ENCODE measurements around the gene ZYG11A. TPM values are rescaled to one million over a fixed set of nuclear protein-coding genes. Genes with fewer than 3 reads are reported as not detected.

ZYG11A gene
- total and polyA plus RNA-seq, 2 of the 13 experiments (the other 11 are each of a cell fraction or from before 2014, with no cell fraction given): not detected

DNA sequence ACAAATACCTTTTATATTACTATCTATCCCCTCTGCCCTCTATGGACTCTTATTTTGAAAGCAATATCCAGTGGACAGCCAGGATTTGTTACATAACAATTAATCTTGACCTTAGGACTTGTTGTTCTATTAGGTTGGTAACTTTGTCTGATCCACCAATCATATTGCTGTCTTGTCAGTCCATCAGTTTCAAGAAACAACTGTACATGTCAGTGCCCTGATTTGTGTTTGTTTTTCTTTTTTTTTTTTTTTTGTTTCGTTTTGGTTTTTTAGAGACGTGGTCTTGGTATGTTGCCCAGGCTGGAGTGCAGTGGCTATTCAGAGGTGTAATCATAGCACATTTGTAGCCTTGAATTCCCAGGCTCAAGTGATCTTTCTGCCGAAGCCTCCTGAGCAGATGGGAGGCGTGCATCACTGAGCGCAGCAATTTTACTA, 83.0 kb downstream of the ZYG11A start (continued):
- TF ChIP-seq, protein P1, sequence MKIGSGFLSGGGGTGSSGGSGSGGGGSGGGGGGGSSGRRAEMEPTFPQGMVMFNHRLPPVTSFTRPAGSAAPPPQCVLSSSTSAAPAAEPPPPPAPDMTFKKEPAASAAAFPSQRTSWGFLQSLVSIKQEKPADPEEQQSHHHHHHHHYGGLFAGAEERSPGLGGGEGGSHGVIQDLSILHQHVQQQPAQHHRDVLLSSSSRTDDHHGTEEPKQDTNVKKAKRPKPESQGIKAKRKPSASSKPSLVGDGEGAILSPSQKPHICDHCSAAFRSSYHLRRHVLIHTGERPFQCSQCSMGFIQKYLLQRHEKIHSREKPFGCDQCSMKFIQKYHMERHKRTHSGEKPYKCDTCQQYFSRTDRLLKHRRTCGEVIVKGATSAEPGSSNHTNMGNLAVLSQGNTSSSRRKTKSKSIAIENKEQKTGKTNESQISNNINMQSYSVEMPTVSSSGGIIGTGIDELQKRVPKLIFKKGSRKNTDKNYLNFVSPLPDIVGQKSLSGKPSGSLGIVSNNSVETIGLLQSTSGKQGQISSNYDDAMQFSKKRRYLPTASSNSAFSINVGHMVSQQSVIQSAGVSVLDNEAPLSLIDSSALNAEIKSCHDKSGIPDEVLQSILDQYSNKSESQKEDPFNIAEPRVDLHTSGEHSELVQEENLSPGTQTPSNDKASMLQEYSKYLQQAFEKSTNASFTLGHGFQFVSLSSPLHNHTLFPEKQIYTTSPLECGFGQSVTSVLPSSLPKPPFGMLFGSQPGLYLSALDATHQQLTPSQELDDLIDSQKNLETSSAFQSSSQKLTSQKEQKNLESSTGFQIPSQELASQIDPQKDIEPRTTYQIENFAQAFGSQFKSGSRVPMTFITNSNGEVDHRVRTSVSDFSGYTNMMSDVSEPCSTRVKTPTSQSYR (CRISPR knock-in tag; IDR thresholded peaks at IDR 0.05; ENCODE audit: borderline replicate concordance): no peak
- TF ChIP-seq ZFP36 (IDR thresholded peaks at IDR 0.05; ENCODE audit: borderline replicate concordance, low read depth, low read length, partially characterized antibody) (no peak), ZBTB38 (CRISPR knock-in tag; IDR thresholded peaks at IDR 0.05) (no peak), ZNF577 (CRISPR knock-in tag; IDR thresholded peaks at IDR 0.05; ENCODE audit: borderline replicate concordance, low read depth) (no peak), FOXM1 (CRISPR knock-in tag; IDR thresholded peaks at IDR 0.05) (no peak), ZBTB7B (CRISPR knock-in tag; IDR thresholded peaks at IDR 0.05) (no peak), AKAP8 (CRISPR knock-in tag; IDR thresholded peaks at IDR 0.05) (no peak), YY1 (IDR thresholded peaks at IDR 0.05; ENCODE audit: insufficient read depth, insufficient replicate concordance, low read depth, low read length) (no peak), SP5 (CRISPR knock-in tag; IDR thresholded peaks at IDR 0.05; ENCODE audit: borderline replicate concordance, low read depth) (no peak), ZNF468 (CRISPR knock-in tag; IDR thresholded peaks at IDR 0.05) (no peak), HIVEP1 (CRISPR knock-in tag; IDR thresholded peaks at IDR 0.05) (no peak), SMYD3 (CRISPR knock-in tag; IDR thresholded peaks at IDR 0.05) (no peak)
- TF ChIP-seq, protein P2, sequence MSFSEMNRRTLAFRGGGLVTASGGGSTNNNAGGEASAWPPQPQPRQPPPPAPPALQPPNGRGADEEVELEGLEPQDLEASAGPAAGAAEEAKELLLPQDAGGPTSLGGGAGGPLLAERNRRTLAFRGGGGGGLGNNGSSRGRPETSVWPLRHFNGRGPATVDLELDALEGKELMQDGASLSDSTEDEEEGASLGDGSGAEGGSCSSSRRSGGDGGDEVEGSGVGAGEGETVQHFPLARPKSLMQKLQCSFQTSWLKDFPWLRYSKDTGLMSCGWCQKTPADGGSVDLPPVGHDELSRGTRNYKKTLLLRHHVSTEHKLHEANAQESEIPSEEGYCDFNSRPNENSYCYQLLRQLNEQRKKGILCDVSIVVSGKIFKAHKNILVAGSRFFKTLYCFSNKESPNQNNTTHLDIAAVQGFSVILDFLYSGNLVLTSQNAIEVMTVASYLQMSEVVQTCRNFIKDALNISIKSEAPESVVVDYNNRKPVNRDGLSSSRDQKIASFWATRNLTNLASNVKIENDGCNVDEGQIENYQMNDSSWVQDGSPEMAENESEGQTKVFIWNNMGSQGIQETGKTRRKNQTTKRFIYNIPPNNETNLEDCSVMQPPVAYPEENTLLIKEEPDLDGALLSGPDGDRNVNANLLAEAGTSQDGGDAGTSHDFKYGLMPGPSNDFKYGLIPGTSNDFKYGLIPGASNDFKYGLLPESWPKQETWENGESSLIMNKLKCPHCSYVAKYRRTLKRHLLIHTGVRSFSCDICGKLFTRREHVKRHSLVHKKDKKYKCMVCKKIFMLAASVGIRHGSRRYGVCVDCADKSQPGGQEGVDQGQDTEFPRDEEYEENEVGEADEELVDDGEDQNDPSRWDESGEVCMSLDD (CRISPR knock-in tag; IDR thresholded peaks at IDR 0.05; ENCODE audit: borderline replicate concordance): no peak
- TF ChIP-seq, protein P3, sequence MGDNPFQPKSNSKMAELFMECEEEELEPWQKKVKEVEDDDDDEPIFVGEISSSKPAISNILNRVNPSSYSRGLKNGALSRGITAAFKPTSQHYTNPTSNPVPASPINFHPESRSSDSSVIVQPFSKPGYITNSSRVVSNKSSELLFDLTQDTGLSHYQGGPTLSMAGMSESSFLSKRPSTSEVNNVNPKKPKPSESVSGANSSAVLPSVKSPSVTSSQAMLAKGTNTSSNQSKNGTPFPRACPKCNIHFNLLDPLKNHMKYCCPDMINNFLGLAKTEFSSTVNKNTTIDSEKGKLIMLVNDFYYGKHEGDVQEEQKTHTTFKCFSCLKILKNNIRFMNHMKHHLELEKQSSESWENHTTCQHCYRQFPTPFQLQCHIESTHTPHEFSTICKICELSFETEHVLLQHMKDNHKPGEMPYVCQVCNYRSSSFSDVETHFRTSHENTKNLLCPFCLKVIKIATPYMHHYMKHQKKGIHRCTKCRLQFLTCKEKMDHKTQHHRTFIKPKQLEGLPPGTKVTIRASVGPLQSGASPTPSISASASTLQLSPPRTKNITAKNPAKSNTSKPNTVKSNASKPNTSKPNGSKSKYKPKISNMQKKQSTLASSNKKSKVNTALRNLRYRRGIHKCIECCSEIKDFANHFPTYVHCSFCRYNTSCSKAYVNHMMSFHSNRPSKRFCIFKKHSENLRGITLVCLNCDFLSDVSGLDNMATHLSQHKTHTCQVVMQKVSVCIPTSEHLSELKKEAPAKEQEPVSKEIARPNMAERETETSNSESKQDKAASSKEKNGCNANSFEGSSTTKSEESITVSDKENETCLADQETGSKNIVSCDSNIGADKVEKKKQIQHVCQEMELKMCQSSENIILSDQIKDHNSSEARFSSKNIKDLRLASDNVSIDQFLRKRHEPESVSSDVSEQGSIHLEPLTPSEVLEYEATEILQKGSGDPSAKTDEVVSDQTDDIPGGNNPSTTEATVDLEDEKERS (CRISPR knock-in tag; IDR thresholded peaks at IDR 0.05): no peak
- TF ChIP-seq, protein P4, sequence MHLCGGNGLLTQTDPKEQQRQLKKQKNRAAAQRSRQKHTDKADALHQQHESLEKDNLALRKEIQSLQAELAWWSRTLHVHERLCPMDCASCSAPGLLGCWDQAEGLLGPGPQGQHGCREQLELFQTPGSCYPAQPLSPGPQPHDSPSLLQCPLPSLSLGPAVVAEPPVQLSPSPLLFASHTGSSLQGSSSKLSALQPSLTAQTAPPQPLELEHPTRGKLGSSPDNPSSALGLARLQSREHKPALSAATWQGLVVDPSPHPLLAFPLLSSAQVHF (CRISPR knock-in tag; IDR thresholded peaks at IDR 0.05): no peak
- TF ChIP-seq, protein P5, sequence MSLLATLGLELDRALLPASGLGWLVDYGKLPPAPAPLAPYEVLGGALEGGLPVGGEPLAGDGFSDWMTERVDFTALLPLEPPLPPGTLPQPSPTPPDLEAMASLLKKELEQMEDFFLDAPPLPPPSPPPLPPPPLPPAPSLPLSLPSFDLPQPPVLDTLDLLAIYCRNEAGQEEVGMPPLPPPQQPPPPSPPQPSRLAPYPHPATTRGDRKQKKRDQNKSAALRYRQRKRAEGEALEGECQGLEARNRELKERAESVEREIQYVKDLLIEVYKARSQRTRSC (CRISPR knock-in tag; IDR thresholded peaks at IDR 0.05; ENCODE audit: low read depth): no peak
- TF ChIP-seq, protein P6, sequence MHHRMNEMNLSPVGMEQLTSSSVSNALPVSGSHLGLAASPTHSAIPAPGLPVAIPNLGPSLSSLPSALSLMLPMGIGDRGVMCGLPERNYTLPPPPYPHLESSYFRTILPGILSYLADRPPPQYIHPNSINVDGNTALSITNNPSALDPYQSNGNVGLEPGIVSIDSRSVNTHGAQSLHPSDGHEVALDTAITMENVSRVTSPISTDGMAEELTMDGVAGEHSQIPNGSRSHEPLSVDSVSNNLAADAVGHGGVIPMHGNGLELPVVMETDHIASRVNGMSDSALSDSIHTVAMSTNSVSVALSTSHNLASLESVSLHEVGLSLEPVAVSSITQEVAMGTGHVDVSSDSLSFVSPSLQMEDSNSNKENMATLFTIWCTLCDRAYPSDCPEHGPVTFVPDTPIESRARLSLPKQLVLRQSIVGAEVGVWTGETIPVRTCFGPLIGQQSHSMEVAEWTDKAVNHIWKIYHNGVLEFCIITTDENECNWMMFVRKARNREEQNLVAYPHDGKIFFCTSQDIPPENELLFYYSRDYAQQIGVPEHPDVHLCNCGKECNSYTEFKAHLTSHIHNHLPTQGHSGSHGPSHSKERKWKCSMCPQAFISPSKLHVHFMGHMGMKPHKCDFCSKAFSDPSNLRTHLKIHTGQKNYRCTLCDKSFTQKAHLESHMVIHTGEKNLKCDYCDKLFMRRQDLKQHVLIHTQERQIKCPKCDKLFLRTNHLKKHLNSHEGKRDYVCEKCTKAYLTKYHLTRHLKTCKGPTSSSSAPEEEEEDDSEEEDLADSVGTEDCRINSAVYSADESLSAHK (CRISPR knock-in tag; IDR thresholded peaks at IDR 0.05; ENCODE audit: borderline replicate concordance): no peak

All from HepG2 (cell line).